ENCODE measurements around the gene LARP4B. TPM values are rescaled to one million over a fixed set of nuclear protein-coding genes. Genes with fewer than 3 reads are reported as not detected.

Gene LARP4B
- total RNA-seq, 4 donors from 2014 or later: 17.4 to 76.8 (median 32.2) TPM

- no peaks in the 10 kb centered on the region for H3K4me1 ChIP-seq
- no peak for DNase-seq
- TF ChIP-seq POLR2A (IDR thresholded peaks at IDR 0.05): no peak
- intact Hi-C loops (cut with DNase I; ENCODE audit: low total_unique reads): no loop called here
- H3K9me3 ChIP-seq: no peaks in the 10 kb centered on the region
- H3K27me3 ChIP-seq: no peaks in the 10 kb centered on the region
- H3K27ac ChIP-seq: no peak overlapping the region
- H3K4me3 ChIP-seq: no peak overlapping the region
- no peaks in the 10 kb centered on the region for H3K36me3 ChIP-seq
Measured at GRCh38 chr10:824946-825345, 106.6 kb downstream of the LARP4B start.

DNA sequence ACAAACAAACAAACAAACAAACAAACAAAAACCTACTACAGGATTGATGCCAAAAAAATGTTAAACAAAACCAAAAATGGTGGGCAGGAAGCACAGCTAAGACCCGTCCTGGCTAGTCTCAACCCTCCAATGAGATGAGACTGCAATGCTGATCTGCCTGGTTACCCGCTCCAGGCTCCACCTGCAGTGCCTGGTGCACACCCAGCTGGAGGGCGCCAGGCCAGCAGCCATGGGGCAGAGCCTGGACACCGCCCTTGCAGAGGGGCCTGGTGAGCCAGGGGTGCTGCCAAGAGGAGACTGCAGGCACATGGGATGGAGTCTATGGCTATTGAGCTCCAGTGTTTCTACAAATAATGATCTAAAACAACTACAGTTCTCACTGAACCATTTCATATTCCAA is 107.0 kb downstream of the LARP4B start:
- H3K4me1 ChIP-seq: no peaks in the 10 kb centered on the region
- no peaks in the 10 kb centered on the region for H3K27me3 ChIP-seq
- H3K27ac ChIP-seq: no peak overlapping the region
- DNase-seq: no peak
- H3K9me3 ChIP-seq: no peaks in the 10 kb centered on the region
- no peak overlapping the region for H3K4me3 ChIP-seq
- no peaks in the 10 kb centered on the region for H3K36me3 ChIP-seq
- intact Hi-C loops (cut with DNase I; ENCODE audit: low total_unique reads): no loop called here
- TF ChIP-seq POLR2A (IDR thresholded peaks at IDR 0.05): no peak

DNA sequence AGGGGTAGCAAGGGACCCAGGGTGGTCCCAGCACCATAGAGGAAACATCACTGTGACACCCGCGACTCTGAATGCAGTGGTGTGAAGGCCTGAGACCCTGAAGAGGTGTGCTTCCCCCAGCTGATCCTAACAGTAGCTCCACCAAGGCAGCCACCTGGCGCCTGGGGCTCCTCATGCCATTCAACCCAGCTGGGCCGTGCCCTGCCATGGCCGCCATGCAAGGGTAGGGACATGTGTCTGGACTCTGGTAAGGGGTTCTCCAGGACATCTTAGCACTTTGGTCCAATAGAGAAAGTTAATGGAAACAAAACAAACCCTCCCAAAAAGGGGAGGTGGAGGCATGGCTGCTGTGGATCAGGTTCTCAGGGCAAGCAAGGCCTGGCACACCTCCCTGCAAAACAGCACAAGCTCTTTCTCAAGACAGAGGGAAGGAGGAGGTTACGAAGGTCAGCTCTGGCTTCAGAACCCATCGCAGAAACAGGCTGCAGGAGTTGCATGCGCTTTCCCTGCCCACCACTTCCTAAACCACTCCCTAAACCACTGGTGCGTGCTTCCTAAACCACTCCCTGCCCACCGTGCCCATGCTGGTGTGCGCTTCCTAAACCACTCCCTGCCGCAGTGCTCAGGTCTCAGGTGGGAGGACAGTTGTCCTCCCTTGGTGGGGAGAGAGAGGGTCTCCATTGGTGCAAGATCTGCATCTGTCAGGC is 108.7 kb downstream of the LARP4B start:
- TF ChIP-seq, protein P1, sequence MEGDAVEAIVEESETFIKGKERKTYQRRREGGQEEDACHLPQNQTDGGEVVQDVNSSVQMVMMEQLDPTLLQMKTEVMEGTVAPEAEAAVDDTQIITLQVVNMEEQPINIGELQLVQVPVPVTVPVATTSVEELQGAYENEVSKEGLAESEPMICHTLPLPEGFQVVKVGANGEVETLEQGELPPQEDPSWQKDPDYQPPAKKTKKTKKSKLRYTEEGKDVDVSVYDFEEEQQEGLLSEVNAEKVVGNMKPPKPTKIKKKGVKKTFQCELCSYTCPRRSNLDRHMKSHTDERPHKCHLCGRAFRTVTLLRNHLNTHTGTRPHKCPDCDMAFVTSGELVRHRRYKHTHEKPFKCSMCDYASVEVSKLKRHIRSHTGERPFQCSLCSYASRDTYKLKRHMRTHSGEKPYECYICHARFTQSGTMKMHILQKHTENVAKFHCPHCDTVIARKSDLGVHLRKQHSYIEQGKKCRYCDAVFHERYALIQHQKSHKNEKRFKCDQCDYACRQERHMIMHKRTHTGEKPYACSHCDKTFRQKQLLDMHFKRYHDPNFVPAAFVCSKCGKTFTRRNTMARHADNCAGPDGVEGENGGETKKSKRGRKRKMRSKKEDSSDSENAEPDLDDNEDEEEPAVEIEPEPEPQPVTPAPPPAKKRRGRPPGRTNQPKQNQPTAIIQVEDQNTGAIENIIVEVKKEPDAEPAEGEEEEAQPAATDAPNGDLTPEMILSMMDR (IDR thresholded peaks at IDR 0.05): no peak
- TF ChIP-seq POLR2A (IDR thresholded peaks at IDR 0.05): no peak
- Histone ChIP-seq H3K4me1 (no peaks in the 10 kb centered on the region), H3K9me3 (no peaks in the 10 kb centered on the region), H3K36me3 (no peaks in the 10 kb centered on the region), H3K27ac (no peak overlapping the region), H3K27me3 (no peaks in the 10 kb centered on the region), H3K4me3 (no peak overlapping the region)
- intact Hi-C loops (cut with DNase I; ENCODE audit: low total_unique reads): no loop called here
- DNase-seq: no peak

GRCh38 chr10:822197-822596 is 109.3 kb downstream of the LARP4B start:
- no peaks in the 10 kb centered on the region for H3K36me3 ChIP-seq
- H3K4me1 ChIP-seq: no peaks in the 10 kb centered on the region
- no peak overlapping the region for H3K27ac ChIP-seq
- DNase-seq: no peak
- intact Hi-C loops (cut with DNase I; ENCODE audit: low total_unique reads): no loop called here
- no peaks in the 10 kb centered on the region for H3K9me3 ChIP-seq
- TF ChIP-seq, protein P1 (IDR thresholded peaks at IDR 0.05): no peak
- no peak for TF ChIP-seq POLR2A (IDR thresholded peaks at IDR 0.05)
- no peaks in the 10 kb centered on the region for H3K27me3 ChIP-seq
- H3K4me3 ChIP-seq: no peak overlapping the region

- Histone ChIP-seq H3K27ac (no peak overlapping the region), H3K4me3 (no peak overlapping the region), H3K36me3 (no peaks in the 10 kb centered on the region), H3K9me3 (no peaks in the 10 kb centered on the region), H3K27me3 (no peaks in the 10 kb centered on the region), H3K4me1 (no peaks in the 10 kb centered on the region)
- intact Hi-C loops (cut with DNase I; ENCODE audit: low total_unique reads): no loop called here
- DNase-seq: no peak
- TF ChIP-seq POLR2A (IDR thresholded peaks at IDR 0.05): no peak
- TF ChIP-seq, protein P1 (IDR thresholded peaks at IDR 0.05): no peak
Measured at GRCh38 chr10:821322-821721, 110.2 kb downstream of the LARP4B start.

GRCh38 chr10:819816-820215 is 111.7 kb downstream of the LARP4B start:
- Histone ChIP-seq H3K9me3 (no peaks in the 10 kb centered on the region), H3K36me3 (no peaks in the 10 kb centered on the region), H3K27ac (no peak overlapping the region), H3K4me1 (no peaks in the 10 kb centered on the region), H3K4me3 (no peak overlapping the region), H3K27me3 (no peaks in the 10 kb centered on the region)
- no peak for DNase-seq
- intact Hi-C loops (cut with DNase I; ENCODE audit: low total_unique reads): no loop called here
- TF ChIP-seq POLR2A (IDR thresholded peaks at IDR 0.05): no peak
- TF ChIP-seq, protein P1 (IDR thresholded peaks at IDR 0.05): no peak

All from uterus (tissue), 4 donors.